Activated CD4-positive, CD25-positive, alpha-beta regulatory T cell treated with anti-CD3 and anti-CD28 coated beads, Interleukin-2, amount 50 U/mL, for 16 hours (primary cell): Measurements from ENCODE around the gene UBE2U.
"Not testable (repeated sequence)": the region's sequence is repeated elsewhere in the genome, so short reads cannot be mapped to it uniquely, and the experiment has no call there.

Experiments
- DNase-seq: peaks from one replicate; pipeline ENCODE4 v3.0.0-alpha.2; 2020; ENCODE audit warnings: low read depth, low spot score

UBE2U gene

GRCh38 chr1:64192290-64192689, 11.1 kb upstream of the UBE2U start:
- no peak for DNase-seq

- no peak for DNase-seq
These were observed 9.0 kb upstream of the UBE2U start for GRCh38 chr1:64194168-64195080.

DNA sequence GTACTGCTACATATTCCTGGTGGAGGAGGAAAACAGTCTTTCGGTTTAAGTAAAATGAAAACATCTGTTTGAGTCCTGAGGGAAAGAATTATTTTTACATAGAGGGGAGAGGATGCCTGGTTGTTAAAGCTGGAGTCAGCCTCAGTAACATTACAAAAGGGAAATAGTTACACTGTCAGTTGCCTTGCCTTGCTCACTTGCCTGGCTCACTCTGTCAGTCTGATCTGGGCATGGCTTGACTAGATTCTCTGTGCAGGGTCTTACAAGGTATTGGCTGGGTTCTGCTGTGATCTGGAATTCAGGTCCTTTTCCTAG, 8.4 kb upstream of the UBE2U start:
- DNase-seq: no peak

DNA sequence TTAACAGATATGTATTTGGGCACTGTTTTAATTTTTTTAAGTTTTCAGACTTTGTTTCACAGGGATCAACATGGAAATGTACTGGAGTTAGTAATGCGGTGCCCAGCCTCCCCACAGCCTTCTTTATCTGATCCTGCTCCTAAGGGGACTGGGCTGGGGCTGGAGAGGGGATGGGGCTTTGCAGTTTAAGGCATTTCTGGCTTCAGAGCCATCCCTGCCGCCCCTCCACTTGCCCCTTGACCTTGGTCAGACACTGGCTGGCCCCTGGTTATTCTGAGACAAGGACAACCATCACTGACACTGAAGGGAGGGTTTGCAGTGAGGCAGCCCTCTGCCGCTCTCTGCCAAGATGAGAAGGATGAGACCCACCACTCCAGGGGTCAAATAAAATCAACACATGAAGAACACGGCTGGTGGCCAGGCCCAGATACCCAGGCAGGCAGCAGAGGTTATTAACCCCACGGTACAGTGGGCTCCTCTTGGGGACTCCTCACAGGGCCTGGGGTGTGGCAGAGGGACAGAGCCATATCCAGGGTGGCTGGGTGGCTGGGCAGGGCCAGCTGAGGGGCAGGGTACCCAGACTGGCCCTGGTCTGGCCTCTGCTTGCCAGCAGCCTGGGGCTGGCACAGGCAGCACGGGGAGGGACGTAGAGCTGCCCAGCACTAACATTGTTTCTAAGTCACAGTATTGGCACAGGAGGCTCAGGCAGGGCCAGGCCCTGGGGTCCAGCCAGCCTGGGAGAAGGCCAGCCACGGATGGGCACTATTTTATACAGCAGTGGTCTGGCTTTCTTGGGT, 7.2 kb upstream of the UBE2U start:
- DNase-seq: no peak

- DNase-seq: no peak
These were observed 6.3 kb upstream of the UBE2U start for GRCh38 chr1:64197076-64197475.

- DNase-seq: no peak
These were observed 4.3 kb upstream of the UBE2U start for GRCh38 chr1:64199154-64199553.

DNA sequence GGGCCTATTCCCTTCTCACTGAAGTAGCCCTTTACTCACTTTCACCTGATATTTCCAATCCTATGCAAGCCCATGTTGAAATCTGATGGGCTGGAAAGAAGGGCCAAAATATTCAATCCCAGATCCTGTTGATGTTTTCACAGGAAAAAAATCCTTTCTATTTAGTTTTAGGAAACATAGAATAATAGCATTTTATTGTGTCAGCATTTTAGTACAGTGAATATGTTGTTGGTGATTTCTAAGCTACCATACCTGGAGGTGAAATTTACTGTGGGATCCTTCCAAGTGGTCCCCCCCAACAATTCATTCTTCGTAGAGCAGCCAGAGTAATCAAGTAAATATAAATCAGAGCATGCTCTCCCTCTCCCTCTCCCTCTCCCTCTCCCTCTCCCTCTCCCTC, 3.4 kb upstream of the UBE2U start:
- DNase-seq: no peak

GRCh38 chr1:64209221-64209620, 5.8 kb downstream of the UBE2U start:
- DNase-seq: no peak

- DNase-seq: no peak
These were observed 8.6 kb downstream of the UBE2U start for GRCh38 chr1:64212031-64212430.

- DNase-seq: no peak
These were observed 12.2 kb downstream of the UBE2U start for GRCh38 chr1:64215576-64215975.

- DNase-seq: no peak
These were observed 16.8 kb downstream of the UBE2U start for GRCh38 chr1:64220241-64220640.

DNA sequence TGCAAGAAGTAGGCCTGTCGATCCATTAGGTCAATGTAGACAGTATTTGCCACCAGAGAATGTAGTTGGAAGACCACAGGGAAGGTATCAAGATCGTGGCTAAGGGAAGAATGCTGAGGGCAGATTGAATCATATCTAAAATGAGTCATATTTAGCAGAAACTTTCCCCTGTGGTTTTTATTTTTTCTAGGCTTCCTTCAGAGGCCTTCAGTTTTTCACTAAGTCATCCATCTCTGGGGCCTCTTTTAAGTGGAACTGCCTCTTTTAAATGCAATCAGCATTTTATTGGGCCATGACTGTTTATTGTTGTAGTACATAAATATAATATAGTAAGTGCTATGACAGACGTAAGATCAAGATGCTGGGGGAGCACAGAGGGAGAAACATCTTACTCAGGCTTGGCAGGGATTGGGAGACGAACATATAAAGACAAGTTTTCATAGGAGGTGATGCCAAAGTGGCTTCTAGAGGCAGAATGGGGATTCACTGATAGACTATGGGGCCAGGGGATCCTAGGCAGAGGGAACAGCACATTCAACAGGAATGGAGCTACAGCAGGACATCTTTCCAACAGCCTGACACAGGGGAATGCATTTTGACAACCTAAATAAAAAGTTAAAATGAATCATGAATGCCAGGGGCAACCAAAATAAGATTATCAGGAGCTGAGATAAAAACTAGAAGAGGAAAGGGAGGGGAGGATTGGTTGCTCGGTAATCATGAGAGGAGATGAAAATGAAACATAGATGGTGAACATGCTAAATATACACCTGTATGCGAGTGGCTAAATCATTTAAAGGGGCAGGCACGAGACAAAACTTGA, 20.1 kb downstream of the UBE2U start:
- DNase-seq: no peak

- DNase-seq: not testable (repeated sequence)
These were observed 20.8 kb downstream of the UBE2U start for GRCh38 chr1:64224236-64224635.

GRCh38 chr1:64228167-64228957, 24.9 kb downstream of the UBE2U start:
- no peak for DNase-seq

DNA sequence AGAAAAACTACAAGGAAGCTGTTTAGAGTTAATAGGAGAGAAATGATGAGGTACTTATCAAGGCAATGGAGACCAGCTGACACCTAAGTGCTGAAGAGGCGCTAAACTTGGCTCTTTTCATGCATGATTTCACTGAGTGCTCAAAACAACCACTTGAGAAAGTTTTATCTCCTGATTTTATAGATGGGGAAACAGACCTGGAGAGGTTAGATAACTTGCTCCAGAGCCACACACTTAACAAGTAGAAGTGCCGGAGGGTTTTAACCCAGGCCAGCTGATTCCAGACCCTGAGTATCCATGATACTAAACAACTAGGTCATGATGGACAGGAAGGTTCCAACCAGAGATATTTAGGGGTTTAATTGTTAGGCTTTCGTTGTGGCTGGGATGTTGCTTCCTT, 25.9 kb downstream of the UBE2U start:
- no peak for DNase-seq

- DNase-seq: no peak
These were observed 27.7 kb downstream of the UBE2U start for GRCh38 chr1:64231153-64231552.

GRCh38 chr1:64231654-64232053, 28.2 kb downstream of the UBE2U start:
- DNase-seq: no peak

GRCh38 chr1:64234714-64235113, 31.3 kb downstream of the UBE2U start:
- no peak for DNase-seq

GRCh38 chr1:64235181-64235580, 31.8 kb downstream of the UBE2U start:
- no peak for DNase-seq

- no peak for DNase-seq
These were observed 32.5 kb downstream of the UBE2U start for GRCh38 chr1:64235910-64236309.

- no peak for DNase-seq
These were observed 33.1 kb downstream of the UBE2U start for GRCh38 chr1:64236541-64236954.
